ENCODE results near the gene JMJD7.

GRCh38 chr15:41832208-41832607 lies 4.3 kb downstream of the JMJD7 start:
- TF ChIP-seq CTCF (conservative IDR thresholded peaks at IDR 0.05; ENCODE audit: low read length) (no peak), EZH2phosphoT487 (IDR thresholded peaks at IDR 0.05; ENCODE audit: borderline replicate concordance, low read depth, low read length) (no peak)
